Type B pancreatic cell (in vitro differentiated cells): ENCODE data around the gene ETV6. TPM values are rescaled to one million over a fixed set of nuclear protein-coding genes. Genes with fewer than 3 reads are reported as not detected.

Experiments used
- DNase-seq: peaks from one replicate; pipeline ENCODE4 v3.0.0; 2021; ENCODE audit warnings: mixed read lengths; ENCODE audit not compliant: unreplicated experiment; ENCODE audit errors: extremely low spot score
- H3K27ac Mint-ChIP-seq: 2 replicates; pipeline ENCODE4 v1.8.0; 2021; ENCODE audit warnings: mild to moderate bottlenecking, mixed read lengths
- H3K27me3 Mint-ChIP-seq: 2 replicates; pipeline ENCODE4 v1.8.0; 2021; ENCODE audit warnings: mixed read lengths
- H3K36me3 Mint-ChIP-seq: 2 replicates; pipeline ENCODE4 v1.8.0; 2021; ENCODE audit warnings: mixed read lengths
- H3K4me1 Mint-ChIP-seq: one replicate; pipeline ENCODE4 v1.8.0; 2021; ENCODE audit warnings: mixed read lengths; ENCODE audit not compliant: unreplicated experiment
- H3K4me3 Mint-ChIP-seq: 2 replicates; pipeline ENCODE4 v1.8.0; 2021; ENCODE audit warnings: mild to moderate bottlenecking, mixed read lengths
- H3K9me3 Mint-ChIP-seq: 2 replicates; pipeline ENCODE4 v1.8.0; 2021; ENCODE audit warnings: mixed read lengths
- total RNA-seq: library from RNA; stranded (reverse); gene quantifications from 2 replicates; pipeline ENCODE4 v1.2.1, GENCODE V29; 2021; ENCODE audit warnings: low replicate concordance
- TF ChIP-seq, protein P1 (sequence below): fragments of 200-600 bp; sonication (generic); conservative IDR thresholded peaks from 2 replicates; pipeline ENCODE4 v1.5.0; 2021; ENCODE audit warnings: antibody characterized with exemption, mild to moderate bottlenecking

The ETV6 gene
- total RNA-seq, 1 donor from 2014 or later, result 26.5 TPM

DNA sequence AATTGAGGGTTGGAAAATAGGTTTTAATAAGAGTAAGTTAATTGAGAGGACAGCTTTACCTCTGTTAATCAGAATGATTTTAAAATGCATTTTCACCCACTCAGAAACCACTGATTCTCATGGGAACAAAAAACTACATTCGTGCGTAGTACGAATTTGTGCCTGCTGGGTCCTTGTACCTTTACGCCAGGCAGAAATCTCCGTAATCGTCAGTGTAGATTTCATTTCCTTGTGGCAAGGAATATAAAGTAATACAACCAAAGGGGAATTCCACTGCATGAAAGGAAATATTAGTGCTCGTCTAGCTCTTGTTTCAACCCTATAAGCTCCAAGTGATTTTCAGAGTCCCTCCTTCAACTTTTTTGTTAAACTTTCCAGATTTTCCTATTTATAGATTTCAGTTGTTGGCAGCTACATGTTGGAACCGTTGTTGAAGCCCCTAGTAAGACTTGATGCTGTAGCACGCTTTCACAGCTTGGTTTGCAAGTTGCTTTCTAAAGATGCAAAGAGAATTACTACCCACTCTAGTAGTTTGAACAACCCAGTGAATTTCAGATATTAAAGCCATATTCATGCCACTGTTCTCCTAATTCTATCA lies 90.6 kb downstream of the ETV6 start:
- Mint-ChIP-seq H3K4me3 (no peak overlapping the region), H3K9me3 (peaks cover 9% of the 10 kb centered on the region), H3K36me3 (peaks cover 26% of the 10 kb centered on the region), H3K27me3 (no peaks in the 10 kb centered on the region), H3K4me1 (peaks cover 17% of the 10 kb centered on the region), H3K27ac (no peak overlapping the region)
- TF ChIP-seq, protein P1, sequence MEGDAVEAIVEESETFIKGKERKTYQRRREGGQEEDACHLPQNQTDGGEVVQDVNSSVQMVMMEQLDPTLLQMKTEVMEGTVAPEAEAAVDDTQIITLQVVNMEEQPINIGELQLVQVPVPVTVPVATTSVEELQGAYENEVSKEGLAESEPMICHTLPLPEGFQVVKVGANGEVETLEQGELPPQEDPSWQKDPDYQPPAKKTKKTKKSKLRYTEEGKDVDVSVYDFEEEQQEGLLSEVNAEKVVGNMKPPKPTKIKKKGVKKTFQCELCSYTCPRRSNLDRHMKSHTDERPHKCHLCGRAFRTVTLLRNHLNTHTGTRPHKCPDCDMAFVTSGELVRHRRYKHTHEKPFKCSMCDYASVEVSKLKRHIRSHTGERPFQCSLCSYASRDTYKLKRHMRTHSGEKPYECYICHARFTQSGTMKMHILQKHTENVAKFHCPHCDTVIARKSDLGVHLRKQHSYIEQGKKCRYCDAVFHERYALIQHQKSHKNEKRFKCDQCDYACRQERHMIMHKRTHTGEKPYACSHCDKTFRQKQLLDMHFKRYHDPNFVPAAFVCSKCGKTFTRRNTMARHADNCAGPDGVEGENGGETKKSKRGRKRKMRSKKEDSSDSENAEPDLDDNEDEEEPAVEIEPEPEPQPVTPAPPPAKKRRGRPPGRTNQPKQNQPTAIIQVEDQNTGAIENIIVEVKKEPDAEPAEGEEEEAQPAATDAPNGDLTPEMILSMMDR, result no peak
- no peak for DNase-seq

GRCh38 chr12:11741434-11742092 lies 92.1 kb downstream of the ETV6 start:
- Mint-ChIP-seq H3K27ac (no peak overlapping the region), H3K4me3 (no peak overlapping the region)

DNA sequence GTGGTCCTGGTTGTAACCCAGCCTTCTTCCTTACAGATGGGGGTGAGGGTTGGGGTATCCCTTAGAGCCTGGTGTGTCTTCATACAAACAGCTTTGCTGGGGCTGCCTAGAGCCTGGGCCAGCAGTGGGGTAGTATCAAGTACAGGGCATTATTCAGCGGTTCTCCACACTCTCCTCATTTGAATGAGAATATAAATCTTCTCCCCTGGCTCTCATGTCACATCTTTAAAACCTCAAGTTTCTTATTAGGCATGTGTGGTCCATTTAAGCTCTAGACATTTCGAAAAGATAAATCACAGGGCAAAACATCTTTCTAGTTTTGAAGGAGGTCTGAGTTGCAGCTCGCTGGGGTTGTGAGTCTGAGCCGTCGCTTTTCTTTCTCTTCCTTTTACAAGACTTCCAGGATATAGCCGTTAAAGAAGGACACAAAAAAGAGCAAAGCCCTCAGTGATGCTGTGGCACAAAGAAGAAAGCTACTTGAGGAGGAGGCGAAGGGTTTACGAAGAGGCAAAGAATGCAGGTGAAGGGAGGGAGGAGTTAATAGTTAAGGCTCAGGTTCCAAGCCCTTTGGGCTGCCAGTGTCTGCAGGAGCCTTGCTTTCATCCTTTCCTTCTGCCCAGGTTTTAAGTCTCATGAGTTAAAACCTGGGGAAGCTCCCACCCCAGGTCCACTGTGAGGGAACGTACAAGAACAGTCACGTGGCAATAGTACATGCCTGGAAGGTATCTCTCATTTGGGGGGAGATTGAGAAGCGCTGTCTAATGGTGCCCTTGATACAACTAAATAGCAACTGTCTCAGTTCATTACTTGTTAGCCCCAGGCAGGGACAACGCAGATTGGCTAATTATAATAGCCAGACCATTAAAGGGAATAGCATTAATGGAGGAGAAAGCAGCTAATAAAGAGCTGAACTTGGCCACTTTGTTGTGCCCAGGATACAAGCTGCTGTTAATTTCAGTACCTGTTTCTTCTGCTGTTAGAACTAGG lies 94.2 kb downstream of the ETV6 start:
- TF ChIP-seq, protein P1, result no peak
- Mint-ChIP-seq H3K36me3 (peaks cover 13% of the 10 kb centered on the region), H3K9me3 (peaks cover 4% of the 10 kb centered on the region), H3K27ac (peak overlapping the region; percentile 7), H3K4me1 (peaks cover 17% of the 10 kb centered on the region), H3K4me3 (peak overlapping the region; percentile 4), H3K27me3 (no peaks in the 10 kb centered on the region)
- DNase-seq, result no peak

More at GRCh38 chr12:11741434-11742092, 92.1 kb downstream of the ETV6 start:
- DNase-seq, result no peak
- Mint-ChIP-seq H3K36me3 (peaks cover 21% of the 10 kb centered on the region), H3K9me3 (peaks cover 5% of the 10 kb centered on the region), H3K4me1 (peaks cover 17% of the 10 kb centered on the region), H3K27me3 (no peaks in the 10 kb centered on the region)
- TF ChIP-seq, protein P1, result no peak

GRCh38 chr12:11744410-11744801 lies 94.9 kb downstream of the ETV6 start:
- H3K4me1 Mint-ChIP-seq, result peaks cover 17% of the 10 kb centered on the region
- DNase-seq, result no peak
- TF ChIP-seq, protein P1, result no peak
- no peaks in the 10 kb centered on the region for H3K9me3 Mint-ChIP-seq
- H3K27me3 Mint-ChIP-seq, result no peaks in the 10 kb centered on the region
- peaks cover 8% of the 10 kb centered on the region for H3K36me3 Mint-ChIP-seq
- no peak overlapping the region for H3K27ac Mint-ChIP-seq
- no peak overlapping the region for H3K4me3 Mint-ChIP-seq

DNA sequence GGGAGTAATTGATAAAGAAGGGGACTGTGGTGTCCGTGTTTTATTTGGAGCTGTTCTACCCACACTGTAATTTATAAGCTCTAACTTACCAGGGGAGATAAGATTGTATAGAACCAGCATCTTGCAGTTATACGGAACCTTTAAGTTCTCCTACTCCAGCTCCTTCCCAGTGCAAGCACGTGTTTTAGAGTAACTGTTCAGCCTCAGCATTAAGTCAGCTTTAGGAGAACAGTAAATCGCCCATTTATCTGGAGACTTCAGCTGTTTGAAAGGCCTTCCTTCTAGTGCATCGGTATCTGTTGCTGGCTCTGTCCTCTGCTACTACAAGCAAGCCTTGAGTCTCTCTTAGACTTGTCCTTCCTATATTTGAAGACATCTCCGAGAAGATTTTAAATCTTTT lies 95.6 kb downstream of the ETV6 start:
- TF ChIP-seq, protein P1, result no peak
- no peaks in the 10 kb centered on the region for H3K27me3 Mint-ChIP-seq
- peaks cover 8% of the 10 kb centered on the region for H3K36me3 Mint-ChIP-seq
- peaks cover 17% of the 10 kb centered on the region for H3K4me1 Mint-ChIP-seq
- no peak for DNase-seq
- H3K4me3 Mint-ChIP-seq, result no peak overlapping the region
- H3K9me3 Mint-ChIP-seq, result no peaks in the 10 kb centered on the region
- H3K27ac Mint-ChIP-seq, result no peak overlapping the region
